Keratinocyte (primary cell): Measurements from ENCODE around the gene SH2D4B.
"Not testable (repeated sequence)": the region's sequence is repeated elsewhere in the genome, so short reads cannot be mapped to it uniquely, and the experiment has no call there.

Experiments
- EZH2 ChIP-seq: IDR thresholded peaks from one replicate; pipeline ENCODE4 v1.6.1; 2012; ENCODE audit warnings: inconsistent platforms, mild to moderate bottlenecking, low read length, moderate library complexity
- TF ChIP-seq, protein P1 (sequence below), 3 experiments: IDR thresholded peaks in 1 of 3; conservative IDR thresholded peaks in 1 of 3; optimal IDR thresholded peaks in 1 of 3; 2 replicates in 2 of 3; 3 replicates in 1 of 3; pipeline versions ENCODE3 to v1.5.1; 2011; ENCODE audit warnings: low read length in 3 of 3, mild to moderate bottlenecking in 3 of 3, moderate library complexity in 2 of 3, control low read depth in 1 of 3, inconsistent platforms in 1 of 3; ENCODE audit not compliant: insufficient read depth in 2 of 3; ENCODE audit errors: extremely low read depth in 1 of 3

DNA sequence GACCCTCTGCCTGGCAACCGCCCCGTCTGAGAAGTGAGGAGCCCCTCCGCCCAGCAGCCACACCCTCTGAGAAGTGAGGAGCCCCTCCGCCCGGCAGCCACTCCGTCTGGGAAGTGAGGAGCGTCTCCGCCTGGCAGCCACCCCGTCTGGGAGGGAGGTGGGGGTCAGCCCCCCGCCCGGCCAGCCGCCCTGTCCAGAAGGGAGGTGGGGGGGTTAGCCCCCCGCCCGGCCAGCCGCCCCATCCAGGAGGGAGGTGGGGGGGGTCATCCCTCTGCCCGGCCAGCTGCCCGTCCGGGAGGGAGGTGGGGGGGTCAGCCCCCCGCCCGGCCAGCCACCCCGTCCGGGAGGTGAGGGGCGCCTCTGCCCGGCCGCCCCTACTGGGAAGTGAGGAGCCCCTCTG, 3.6 kb upstream of the SH2D4B start:
- TF ChIP-seq, protein P1, sequence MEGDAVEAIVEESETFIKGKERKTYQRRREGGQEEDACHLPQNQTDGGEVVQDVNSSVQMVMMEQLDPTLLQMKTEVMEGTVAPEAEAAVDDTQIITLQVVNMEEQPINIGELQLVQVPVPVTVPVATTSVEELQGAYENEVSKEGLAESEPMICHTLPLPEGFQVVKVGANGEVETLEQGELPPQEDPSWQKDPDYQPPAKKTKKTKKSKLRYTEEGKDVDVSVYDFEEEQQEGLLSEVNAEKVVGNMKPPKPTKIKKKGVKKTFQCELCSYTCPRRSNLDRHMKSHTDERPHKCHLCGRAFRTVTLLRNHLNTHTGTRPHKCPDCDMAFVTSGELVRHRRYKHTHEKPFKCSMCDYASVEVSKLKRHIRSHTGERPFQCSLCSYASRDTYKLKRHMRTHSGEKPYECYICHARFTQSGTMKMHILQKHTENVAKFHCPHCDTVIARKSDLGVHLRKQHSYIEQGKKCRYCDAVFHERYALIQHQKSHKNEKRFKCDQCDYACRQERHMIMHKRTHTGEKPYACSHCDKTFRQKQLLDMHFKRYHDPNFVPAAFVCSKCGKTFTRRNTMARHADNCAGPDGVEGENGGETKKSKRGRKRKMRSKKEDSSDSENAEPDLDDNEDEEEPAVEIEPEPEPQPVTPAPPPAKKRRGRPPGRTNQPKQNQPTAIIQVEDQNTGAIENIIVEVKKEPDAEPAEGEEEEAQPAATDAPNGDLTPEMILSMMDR (optimal IDR thresholded peaks at IDR 0.05 in 1 of 3, IDR thresholded peaks at IDR 0.05 in 1 of 3, conservative IDR thresholded peaks at IDR 0.05 in 1 of 3; ENCODE audit: extremely low read depth in 1 of 3, insufficient read depth in 2 of 3, low read length in 3 of 3) = not testable (repeated sequence)
- not testable (repeated sequence) for TF ChIP-seq EZH2
